Measurements from ENCODE around the gene VN1R5.

VN1R5 gene

GRCh38 chr1:247228133-247228532 is 27.7 kb upstream of the VN1R5 start:
- no peak overlapping the region for H3K4me3 ChIP-seq (ENCODE audit: low read depth, low read length)
- DNase-seq (ENCODE audit: low read depth): peak; percentile 14
- TF ChIP-seq CTCF (IDR thresholded peaks at IDR 0.05; ENCODE audit: low read depth, low read length): no peak

GRCh38 chr1:247241691-247242090 is 14.2 kb upstream of the VN1R5 start:
- TF ChIP-seq MAX (IDR thresholded peaks at IDR 0.05; ENCODE audit: low read depth, low read length): no peak
- TF ChIP-seq POLR2A (IDR thresholded peaks at IDR 0.05; ENCODE audit: extremely low read depth, insufficient read length): no peak
- TF ChIP-seq CTCF (IDR thresholded peaks at IDR 0.05; ENCODE audit: low read depth, low read length): no peak
- no peak for TF ChIP-seq MYC (IDR thresholded peaks at IDR 0.05; ENCODE audit: low read depth, low read length)
- DNase-seq (ENCODE audit: low read depth): no peak
- H3K4me3 ChIP-seq (ENCODE audit: low read depth, low read length): no peak overlapping the region

- DNase-seq (ENCODE audit: low read depth): no peak
- TF ChIP-seq MYC (IDR thresholded peaks at IDR 0.05; ENCODE audit: low read depth, low read length): no peak
- no peak for TF ChIP-seq CTCF (IDR thresholded peaks at IDR 0.05; ENCODE audit: low read depth, low read length)
- no peak for TF ChIP-seq POLR2A (IDR thresholded peaks at IDR 0.05; ENCODE audit: extremely low read depth, insufficient read length)
- no peak for TF ChIP-seq MAX (IDR thresholded peaks at IDR 0.05; ENCODE audit: low read depth, low read length)
- H3K4me3 ChIP-seq (ENCODE audit: low read depth, low read length): no peak overlapping the region
Measured at GRCh38 chr1:247243524-247244137, 12.2 kb upstream of the VN1R5 start.

- TF ChIP-seq MAX (IDR thresholded peaks at IDR 0.05; ENCODE audit: low read depth, low read length) (no peak), MYC (IDR thresholded peaks at IDR 0.05; ENCODE audit: low read depth, low read length) (no peak), CTCF (IDR thresholded peaks at IDR 0.05; ENCODE audit: low read depth, low read length) (no peak), POLR2A (IDR thresholded peaks at IDR 0.05; ENCODE audit: extremely low read depth, insufficient read length) (no peak)
- no peak overlapping the region for H3K4me3 ChIP-seq (ENCODE audit: low read depth, low read length)
- no peak for DNase-seq (ENCODE audit: low read depth)
Measured at GRCh38 chr1:247246325-247247115, 9.4 kb upstream of the VN1R5 start.

GRCh38 chr1:247247568-247247967 is 8.3 kb upstream of the VN1R5 start:
- H3K4me3 ChIP-seq (ENCODE audit: low read depth, low read length): no peak overlapping the region
- no peak for TF ChIP-seq CTCF (IDR thresholded peaks at IDR 0.05; ENCODE audit: low read depth, low read length)
- TF ChIP-seq MYC (IDR thresholded peaks at IDR 0.05; ENCODE audit: low read depth, low read length): no peak
- no peak for TF ChIP-seq POLR2A (IDR thresholded peaks at IDR 0.05; ENCODE audit: extremely low read depth, insufficient read length)
- TF ChIP-seq MAX (IDR thresholded peaks at IDR 0.05; ENCODE audit: low read depth, low read length): no peak
- no peak for DNase-seq (ENCODE audit: low read depth)
